SK-N-SH treated with all-trans-retinoic acid at 6 μM for 48 hours (cell line): ENCODE results near the gene PBX1.
A peak's percentile ranks its signal among the peaks of the same experiment; 100 is the strongest.

ENCODE experiments used
- ATAC-seq: fragments of 200-7000 bp; cut with Tn5 transposase; 3 replicates; pipeline ENCODE4 v1.9.1; 2020; ENCODE audit warnings: mild to moderate bottlenecking, moderate library complexity
- ARNTL ChIP-seq: fragments of 450-650 bp; formaldehyde crosslinking; IDR thresholded peaks from 2 replicates; pipeline ENCODE4 v1.5.0; 2020; ENCODE audit warnings: low read depth, mild to moderate bottlenecking, moderate library complexity, borderline replicate concordance
- CSDC2 ChIP-seq: fragments of 250-450 bp; sonication (Bioruptor Pico); IDR thresholded peaks from 2 replicates; pipeline ENCODE4 v1.5.0; 2020; ENCODE audit warnings: mild to moderate bottlenecking, moderate library complexity
- CSRNP3 ChIP-seq: fragments of 250-450 bp; sonication (Bioruptor Pico); IDR thresholded peaks from 2 replicates; pipeline ENCODE4 v1.5.1; 2021; ENCODE audit warnings: mild to moderate bottlenecking, moderate library complexity
- ESRRG ChIP-seq: fragments of 250-450 bp; sonication (Bioruptor Pico); IDR thresholded peaks from 2 replicates; pipeline ENCODE4 v1.6.1; 2021; ENCODE audit warnings: mild to moderate bottlenecking
- ISL1 ChIP-seq: fragments of 250-450 bp; sonication (Bioruptor Pico); IDR thresholded peaks from 2 replicates; pipeline ENCODE4 v2.1.2; 2022; ENCODE audit warnings: mild to moderate bottlenecking, moderate library complexity
- OSR1 ChIP-seq: fragments of 250-450 bp; sonication (Bioruptor Pico); IDR thresholded peaks from 2 replicates; pipeline ENCODE4 v1.8.0; 2022; ENCODE audit warnings: moderate library complexity, mild to moderate bottlenecking, inconsistent platforms
- PPARA ChIP-seq: fragments of 250-450 bp; sonication (Bioruptor Pico); IDR thresholded peaks from 2 replicates; pipeline ENCODE4 v1.5.0; 2020; ENCODE audit warnings: mild to moderate bottlenecking, borderline replicate concordance
- RARB ChIP-seq: fragments of 250-450 bp; sonication (Bioruptor Pico); IDR thresholded peaks from 2 replicates; pipeline ENCODE4 v1.8.0; 2021; ENCODE audit warnings: mild to moderate bottlenecking, moderate library complexity
- SNAI2 ChIP-seq: fragments of 250-450 bp; sonication (Bioruptor Pico); IDR thresholded peaks from 2 replicates; pipeline ENCODE4 v1.5.0; 2020; ENCODE audit warnings: mild to moderate bottlenecking, moderate library complexity
- TCF4 ChIP-seq: fragments of 250-450 bp; sonication (Bioruptor Pico); IDR thresholded peaks from 2 replicates; pipeline ENCODE4 v1.8.0; 2021; ENCODE audit warnings: mild to moderate bottlenecking, moderate library complexity, borderline replicate concordance
- TSHZ2 ChIP-seq: fragments of 250-450 bp; sonication (Bioruptor Pico); IDR thresholded peaks from 2 replicates; pipeline ENCODE4 v1.5.0; 2020; ENCODE audit warnings: mild to moderate bottlenecking, moderate library complexity
- ZC3H10 ChIP-seq: fragments of 250-450 bp; sonication (Bioruptor Pico); IDR thresholded peaks from 2 replicates; pipeline ENCODE4 v1.5.1; 2021; ENCODE audit warnings: mild to moderate bottlenecking, moderate library complexity
- ZFP3 ChIP-seq: fragments of 250-450 bp; sonication (Bioruptor Pico); IDR thresholded peaks from 2 replicates; pipeline ENCODE4 v1.5.0; 2020; ENCODE audit warnings: mild to moderate bottlenecking, moderate library complexity
- ZFP30 ChIP-seq: fragments of 450-650 bp; formaldehyde crosslinking; IDR thresholded peaks from 2 replicates; pipeline ENCODE4 v1.5.0; 2022; ENCODE audit warnings: mild to moderate bottlenecking, moderate library complexity
- ZNF565 ChIP-seq: fragments of 450-650 bp; formaldehyde crosslinking; conservative IDR thresholded peaks from 2 replicates; pipeline ENCODE4 v1.5.0; 2020; ENCODE audit warnings: low read depth, mild to moderate bottlenecking, moderate library complexity
- ZNF70 ChIP-seq: fragments of 450-650 bp; formaldehyde crosslinking; IDR thresholded peaks from 2 replicates; pipeline ENCODE4 v1.5.0; 2020; ENCODE audit warnings: mild to moderate bottlenecking, moderate library complexity
- ZNF8 ChIP-seq: fragments of 450-650 bp; formaldehyde crosslinking; IDR thresholded peaks from 2 replicates; pipeline ENCODE4 v1.5.0; 2020; ENCODE audit warnings: mild to moderate bottlenecking, moderate library complexity
- TF ChIP-seq, protein P1 (sequence below): fragments of 250-450 bp; sonication (Bioruptor Pico); IDR thresholded peaks from 2 replicates; pipeline ENCODE4 v1.5.1; 2020; ENCODE audit warnings: low read depth, mild to moderate bottlenecking, moderate library complexity
- TF ChIP-seq, protein P2 (sequence below): fragments of 250-450 bp; sonication (Bioruptor Pico); IDR thresholded peaks from 2 replicates; pipeline ENCODE4 v1.8.0; 2020; ENCODE audit warnings: mild to moderate bottlenecking, moderate library complexity, borderline replicate concordance

The PBX1 gene

GRCh38 chr1:164622068-164622845 is 63.3 kb downstream of the PBX1 start (continued):
- TF ChIP-seq, protein P1, sequence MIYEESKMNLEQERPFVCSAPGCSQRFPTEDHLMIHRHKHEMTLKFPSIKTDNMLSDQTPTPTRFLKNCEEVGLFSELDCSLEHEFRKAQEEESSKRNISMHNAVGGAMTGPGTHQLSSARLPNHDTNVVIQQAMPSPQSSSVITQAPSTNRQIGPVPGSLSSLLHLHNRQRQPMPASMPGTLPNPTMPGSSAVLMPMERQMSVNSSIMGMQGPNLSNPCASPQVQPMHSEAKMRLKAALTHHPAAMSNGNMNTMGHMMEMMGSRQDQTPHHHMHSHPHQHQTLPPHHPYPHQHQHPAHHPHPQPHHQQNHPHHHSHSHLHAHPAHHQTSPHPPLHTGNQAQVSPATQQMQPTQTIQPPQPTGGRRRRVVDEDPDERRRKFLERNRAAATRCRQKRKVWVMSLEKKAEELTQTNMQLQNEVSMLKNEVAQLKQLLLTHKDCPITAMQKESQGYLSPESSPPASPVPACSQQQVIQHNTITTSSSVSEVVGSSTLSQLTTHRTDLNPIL (CRISPR knock-in tag) = no peak
- TF ChIP-seq PPARA (CRISPR knock-in tag) = no peak
- no peak for TF ChIP-seq TSHZ2 (CRISPR knock-in tag)

- no peak for ATAC-seq
- no peak for TF ChIP-seq ARNTL (CRISPR knock-in tag)
Observed at GRCh38 chr1:164623805-164624204, 64.8 kb downstream of the PBX1 start.

DNA sequence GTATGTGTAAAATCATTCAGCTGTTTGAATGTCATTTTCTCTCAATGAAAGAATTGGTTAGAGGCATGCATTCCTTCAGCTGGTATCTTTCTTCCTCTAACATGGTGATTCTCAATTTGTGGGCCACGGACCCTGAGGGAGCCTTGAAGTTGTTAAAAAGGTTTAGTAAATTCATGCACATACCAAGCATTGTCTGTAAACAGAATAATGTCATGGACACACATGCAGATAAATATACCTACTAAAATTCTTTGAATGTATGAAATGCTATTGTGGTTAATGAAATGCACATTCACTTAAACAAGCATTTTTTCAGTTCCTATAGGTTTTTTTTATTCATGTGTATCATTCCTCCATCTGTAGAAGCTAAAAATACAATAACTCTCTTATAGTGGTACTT is 65.4 kb downstream of the PBX1 start:
- TF ChIP-seq CSRNP3 (CRISPR knock-in tag) (no peak), ZFP30 (no peak), OSR1 (CRISPR knock-in tag) (no peak), PPARA (CRISPR knock-in tag) (no peak), TSHZ2 (CRISPR knock-in tag) (no peak), SNAI2 (no peak), ZNF565 (CRISPR knock-in tag) (no peak), CSDC2 (no peak)
- TF ChIP-seq, protein P2, sequence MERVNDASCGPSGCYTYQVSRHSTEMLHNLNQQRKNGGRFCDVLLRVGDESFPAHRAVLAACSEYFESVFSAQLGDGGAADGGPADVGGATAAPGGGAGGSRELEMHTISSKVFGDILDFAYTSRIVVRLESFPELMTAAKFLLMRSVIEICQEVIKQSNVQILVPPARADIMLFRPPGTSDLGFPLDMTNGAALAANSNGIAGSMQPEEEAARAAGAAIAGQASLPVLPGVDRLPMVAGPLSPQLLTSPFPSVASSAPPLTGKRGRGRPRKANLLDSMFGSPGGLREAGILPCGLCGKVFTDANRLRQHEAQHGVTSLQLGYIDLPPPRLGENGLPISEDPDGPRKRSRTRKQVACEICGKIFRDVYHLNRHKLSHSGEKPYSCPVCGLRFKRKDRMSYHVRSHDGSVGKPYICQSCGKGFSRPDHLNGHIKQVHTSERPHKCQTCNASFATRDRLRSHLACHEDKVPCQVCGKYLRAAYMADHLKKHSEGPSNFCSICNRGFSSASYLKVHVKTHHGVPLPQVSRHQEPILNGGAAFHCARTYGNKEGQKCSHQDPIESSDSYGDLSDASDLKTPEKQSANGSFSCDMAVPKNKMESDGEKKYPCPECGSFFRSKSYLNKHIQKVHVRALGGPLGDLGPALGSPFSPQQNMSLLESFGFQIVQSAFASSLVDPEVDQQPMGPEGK = no peak

GRCh38 chr1:164625004-164625617 is 66.1 kb downstream of the PBX1 start:
- peak; percentile 71 for ATAC-seq
- TF ChIP-seq PPARA (CRISPR knock-in tag) = no peak
- no peak for TF ChIP-seq SNAI2
- no peak for TF ChIP-seq CSDC2
- no peak for TF ChIP-seq TCF4 (CRISPR knock-in tag)
- no peak for TF ChIP-seq ZFP3 (CRISPR knock-in tag)
- TF ChIP-seq, protein P1 (CRISPR knock-in tag) = no peak
- TF ChIP-seq RARB = no peak
- no peak for TF ChIP-seq ZNF565 (CRISPR knock-in tag)
- TF ChIP-seq ARNTL (CRISPR knock-in tag) = no peak
- TF ChIP-seq ZC3H10 (CRISPR knock-in tag) = no peak
- TF ChIP-seq, protein P2 = no peak
- TF ChIP-seq ZNF70 (CRISPR knock-in tag) = no peak
- TF ChIP-seq ISL1 (CRISPR knock-in tag) = no peak
- TF ChIP-seq ZNF8 = no peak
- TF ChIP-seq ESRRG (CRISPR knock-in tag) = no peak

More for the DNA sequence above, 65.4 kb downstream of the PBX1 start:
- peak; percentile 58 for ATAC-seq
